Mesothelial cell of epicardium (in vitro differentiated cells): Measurements from ENCODE around the gene CYP1A2. TPM values are rescaled to one million over a fixed set of nuclear protein-coding genes. Genes with fewer than 3 reads are reported as not detected.

Experiments
- DNase-seq, 2 experiments: peaks; one replicate each; pipeline ENCODE4 v3.0.0; 2021; ENCODE audit warnings: low spot score in 2 of 2; ENCODE audit not compliant: unreplicated experiment in 2 of 2
- H3K27ac Mint-ChIP-seq: 2 replicates; pipeline ENCODE4 v1.8.0; 2021; ENCODE audit warnings: mixed read lengths
- H3K27me3 Mint-ChIP-seq: 2 replicates; pipeline ENCODE4 v1.8.0; 2021; ENCODE audit warnings: low read depth, mixed read lengths
- H3K36me3 Mint-ChIP-seq: 2 replicates; pipeline ENCODE4 v1.8.0; 2021; ENCODE audit warnings: mixed read lengths
- H3K4me1 Mint-ChIP-seq: 2 replicates; pipeline ENCODE4 v1.8.0; 2021; ENCODE audit warnings: mixed read lengths
- H3K4me3 Mint-ChIP-seq: 2 replicates; pipeline ENCODE4 v1.8.0; 2021; ENCODE audit warnings: mild to moderate bottlenecking, moderate library complexity, mixed read lengths
- H3K9me3 Mint-ChIP-seq: 2 replicates; pipeline ENCODE4 v1.8.0; 2021; ENCODE audit warnings: mixed read lengths
- CTCF ChIP-seq: fragments of 200-600 bp; sonication (generic); IDR thresholded peaks from one replicate; pipeline ENCODE4 v1.5.0; 2021; ENCODE audit warnings: antibody characterized with exemption; ENCODE audit not compliant: unreplicated experiment
- total RNA-seq: library from RNA; stranded (reverse); gene quantifications from 3 replicates; pipeline ENCODE4 v1.2.1, GENCODE V29; 2021

CYP1A2 gene
- total RNA-seq, 1 donor from 2014 or later: not detected

- DNase-seq: no peak
- H3K4me3 Mint-ChIP-seq: no peak overlapping the region
- no peak for TF ChIP-seq CTCF
- H3K27ac Mint-ChIP-seq: no peak overlapping the region
- H3K4me1 Mint-ChIP-seq: peaks cover 21% of the 10 kb centered on the region
- no peaks in the 10 kb centered on the region for H3K9me3 Mint-ChIP-seq
- no peaks in the 10 kb centered on the region for H3K27me3 Mint-ChIP-seq
- H3K36me3 Mint-ChIP-seq: no peaks in the 10 kb centered on the region
Measured at GRCh38 chr15:74793135-74794028, 44.7 kb downstream of the CYP1A2 start.

GRCh38 chr15:74794248-74794969 lies 45.8 kb downstream of the CYP1A2 start:
- no peak overlapping the region for H3K27ac Mint-ChIP-seq
- no peaks in the 10 kb centered on the region for H3K36me3 Mint-ChIP-seq
- no peaks in the 10 kb centered on the region for H3K9me3 Mint-ChIP-seq
- no peaks in the 10 kb centered on the region for H3K27me3 Mint-ChIP-seq
- H3K4me1 Mint-ChIP-seq: peaks cover 13% of the 10 kb centered on the region
- DNase-seq: no peak
- no peak for TF ChIP-seq CTCF
- no peak overlapping the region for H3K4me3 Mint-ChIP-seq

- Mint-ChIP-seq H3K9me3 (no peaks in the 10 kb centered on the region), H3K4me3 (no peak overlapping the region), H3K27me3 (no peaks in the 10 kb centered on the region), H3K36me3 (no peaks in the 10 kb centered on the region), H3K27ac (no peak overlapping the region), H3K4me1 (peaks cover 9% of the 10 kb centered on the region)
- TF ChIP-seq CTCF: no peak
- no peak for DNase-seq
Measured at GRCh38 chr15:74794970-74795349, 46.3 kb downstream of the CYP1A2 start.

GRCh38 chr15:74795966-74796625 lies 47.5 kb downstream of the CYP1A2 start:
- Mint-ChIP-seq H3K4me3 (no peak overlapping the region), H3K9me3 (no peaks in the 10 kb centered on the region), H3K4me1 (peaks cover 6% of the 10 kb centered on the region), H3K27me3 (no peaks in the 10 kb centered on the region), H3K36me3 (no peaks in the 10 kb centered on the region), H3K27ac (no peak overlapping the region)
- TF ChIP-seq CTCF: no peak
- DNase-seq: no peak

GRCh38 chr15:74798388-74799254 lies 50.0 kb downstream of the CYP1A2 start:
- DNase-seq: no peak
- TF ChIP-seq CTCF: no peak
- Mint-ChIP-seq H3K36me3 (peaks cover 3% of the 10 kb centered on the region), H3K27ac (peak overlapping the region; percentile 36), H3K27me3 (no peaks in the 10 kb centered on the region), H3K4me1 (no peaks in the 10 kb centered on the region), H3K9me3 (no peaks in the 10 kb centered on the region), H3K4me3 (no peak overlapping the region)
